SK-N-SH treated with all-trans-retinoic acid at 6 μM for 48 hours (cell line): ENCODE results near the gene PRPSAP2.
"Not testable (repeated sequence)": the region's sequence is repeated elsewhere in the genome, so short reads cannot be mapped to it uniquely, and the experiment has no call there.

Experiments used
- ATAC-seq: fragments of 200-7000 bp; cut with Tn5 transposase; 3 replicates; pipeline ENCODE4 v1.9.1; 2020; ENCODE audit warnings: mild to moderate bottlenecking, moderate library complexity
- ARNTL ChIP-seq: fragments of 450-650 bp; formaldehyde crosslinking; IDR thresholded peaks from 2 replicates; pipeline ENCODE4 v1.5.0; 2020; ENCODE audit warnings: low read depth, mild to moderate bottlenecking, moderate library complexity, borderline replicate concordance
- BACH2 ChIP-seq: fragments of 250-450 bp; sonication (Bioruptor Pico); IDR thresholded peaks from 2 replicates; pipeline ENCODE4 v1.9.0; 2021; ENCODE audit warnings: mild to moderate bottlenecking, borderline replicate concordance
- CSDC2 ChIP-seq: fragments of 250-450 bp; sonication (Bioruptor Pico); IDR thresholded peaks from 2 replicates; pipeline ENCODE4 v1.5.0; 2020; ENCODE audit warnings: mild to moderate bottlenecking, moderate library complexity
- ESRRG ChIP-seq: fragments of 250-450 bp; sonication (Bioruptor Pico); IDR thresholded peaks from 2 replicates; pipeline ENCODE4 v1.6.1; 2021; ENCODE audit warnings: mild to moderate bottlenecking
- ISL1 ChIP-seq: fragments of 250-450 bp; sonication (Bioruptor Pico); IDR thresholded peaks from 2 replicates; pipeline ENCODE4 v2.1.2; 2022; ENCODE audit warnings: mild to moderate bottlenecking, moderate library complexity
- OSR1 ChIP-seq: fragments of 250-450 bp; sonication (Bioruptor Pico); IDR thresholded peaks from 2 replicates; pipeline ENCODE4 v1.8.0; 2022; ENCODE audit warnings: moderate library complexity, mild to moderate bottlenecking, inconsistent platforms
- PATZ1 ChIP-seq: fragments of 250-450 bp; sonication (Bioruptor Pico); IDR thresholded peaks from 2 replicates; pipeline ENCODE4 v1.8.0; 2020; ENCODE audit warnings: mild to moderate bottlenecking, moderate library complexity, borderline replicate concordance
- PPARA ChIP-seq: fragments of 250-450 bp; sonication (Bioruptor Pico); IDR thresholded peaks from 2 replicates; pipeline ENCODE4 v1.5.0; 2020; ENCODE audit warnings: mild to moderate bottlenecking, borderline replicate concordance
- RARB ChIP-seq: fragments of 250-450 bp; sonication (Bioruptor Pico); IDR thresholded peaks from 2 replicates; pipeline ENCODE4 v1.8.0; 2021; ENCODE audit warnings: mild to moderate bottlenecking, moderate library complexity
- SNAI2 ChIP-seq: fragments of 250-450 bp; sonication (Bioruptor Pico); IDR thresholded peaks from 2 replicates; pipeline ENCODE4 v1.5.0; 2020; ENCODE audit warnings: mild to moderate bottlenecking, moderate library complexity
- TCF4 ChIP-seq: fragments of 250-450 bp; sonication (Bioruptor Pico); IDR thresholded peaks from 2 replicates; pipeline ENCODE4 v1.8.0; 2021; ENCODE audit warnings: mild to moderate bottlenecking, moderate library complexity, borderline replicate concordance
- ZFP30 ChIP-seq: fragments of 450-650 bp; formaldehyde crosslinking; IDR thresholded peaks from 2 replicates; pipeline ENCODE4 v1.5.0; 2022; ENCODE audit warnings: mild to moderate bottlenecking, moderate library complexity
- ZNF70 ChIP-seq: fragments of 450-650 bp; formaldehyde crosslinking; IDR thresholded peaks from 2 replicates; pipeline ENCODE4 v1.5.0; 2020; ENCODE audit warnings: mild to moderate bottlenecking, moderate library complexity
- TF ChIP-seq, protein P1 (sequence below): fragments of 250-450 bp; sonication (Bioruptor Pico); IDR thresholded peaks from 2 replicates; pipeline ENCODE4 v1.5.0; 2020; ENCODE audit warnings: mild to moderate bottlenecking, moderate library complexity

The PRPSAP2 gene

GRCh38 chr17:18954321-18954720, 96.4 kb downstream of the PRPSAP2 start:
- no peak for ATAC-seq
- TF ChIP-seq PATZ1 = no peak
- TF ChIP-seq, protein P1, sequence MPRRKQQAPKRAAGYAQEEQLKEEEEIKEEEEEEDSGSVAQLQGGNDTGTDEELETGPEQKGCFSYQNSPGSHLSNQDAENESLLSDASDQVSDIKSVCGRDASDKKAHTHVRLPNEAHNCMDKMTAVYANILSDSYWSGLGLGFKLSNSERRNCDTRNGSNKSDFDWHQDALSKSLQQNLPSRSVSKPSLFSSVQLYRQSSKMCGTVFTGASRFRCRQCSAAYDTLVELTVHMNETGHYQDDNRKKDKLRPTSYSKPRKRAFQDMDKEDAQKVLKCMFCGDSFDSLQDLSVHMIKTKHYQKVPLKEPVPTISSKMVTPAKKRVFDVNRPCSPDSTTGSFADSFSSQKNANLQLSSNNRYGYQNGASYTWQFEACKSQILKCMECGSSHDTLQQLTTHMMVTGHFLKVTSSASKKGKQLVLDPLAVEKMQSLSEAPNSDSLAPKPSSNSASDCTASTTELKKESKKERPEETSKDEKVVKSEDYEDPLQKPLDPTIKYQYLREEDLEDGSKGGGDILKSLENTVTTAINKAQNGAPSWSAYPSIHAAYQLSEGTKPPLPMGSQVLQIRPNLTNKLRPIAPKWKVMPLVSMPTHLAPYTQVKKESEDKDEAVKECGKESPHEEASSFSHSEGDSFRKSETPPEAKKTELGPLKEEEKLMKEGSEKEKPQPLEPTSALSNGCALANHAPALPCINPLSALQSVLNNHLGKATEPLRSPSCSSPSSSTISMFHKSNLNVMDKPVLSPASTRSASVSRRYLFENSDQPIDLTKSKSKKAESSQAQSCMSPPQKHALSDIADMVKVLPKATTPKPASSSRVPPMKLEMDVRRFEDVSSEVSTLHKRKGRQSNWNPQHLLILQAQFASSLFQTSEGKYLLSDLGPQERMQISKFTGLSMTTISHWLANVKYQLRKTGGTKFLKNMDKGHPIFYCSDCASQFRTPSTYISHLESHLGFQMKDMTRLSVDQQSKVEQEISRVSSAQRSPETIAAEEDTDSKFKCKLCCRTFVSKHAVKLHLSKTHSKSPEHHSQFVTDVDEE (CRISPR knock-in tag) = no peak
- no peak for TF ChIP-seq PPARA (CRISPR knock-in tag)
- no peak for TF ChIP-seq BACH2
- TF ChIP-seq OSR1 (CRISPR knock-in tag) = no peak
- TF ChIP-seq ARNTL = no peak

DNA sequence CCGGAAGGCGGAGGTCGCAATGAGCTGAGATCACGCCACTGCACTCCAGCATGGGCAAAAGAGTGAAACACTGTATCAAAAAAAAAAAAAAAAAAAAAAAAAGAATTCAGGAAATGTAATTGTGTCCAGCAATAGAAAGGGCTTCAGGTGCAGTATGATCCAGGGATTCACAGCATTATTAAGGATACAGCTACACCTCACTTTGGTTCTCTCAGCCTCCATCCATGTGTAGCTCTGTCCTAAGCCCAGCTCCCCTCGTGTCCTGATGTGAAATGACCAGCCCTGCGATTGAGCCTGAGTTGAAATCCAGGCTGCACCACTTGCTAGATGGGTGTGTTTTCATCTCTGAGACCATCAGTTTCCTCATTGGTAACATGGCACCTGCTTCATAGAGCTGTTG, 97.1 kb downstream of the PRPSAP2 start:
- ATAC-seq = no peak
- TF ChIP-seq ARNTL (no peak), ZFP30 (CRISPR knock-in tag) (no peak), PPARA (CRISPR knock-in tag) (no peak), RARB (CRISPR knock-in tag) (no peak), PATZ1 (no peak), TCF4 (CRISPR knock-in tag) (no peak), ESRRG (CRISPR knock-in tag) (no peak), OSR1 (CRISPR knock-in tag) (no peak)
- TF ChIP-seq, protein P1 (CRISPR knock-in tag) = no peak
- TF ChIP-seq, all 23 proteins: peak for 0

- ATAC-seq = not testable (repeated sequence)
Measured at GRCh38 chr17:18956021-18956420, 98.1 kb downstream of the PRPSAP2 start.

- ATAC-seq = no peak
- TF ChIP-seq ARNTL = no peak
- no peak for TF ChIP-seq ZFP30 (CRISPR knock-in tag)
- TF ChIP-seq CSDC2 (CRISPR knock-in tag) = no peak
- TF ChIP-seq TCF4 (CRISPR knock-in tag) = no peak
- no peak for TF ChIP-seq RARB (CRISPR knock-in tag)
- no peak for TF ChIP-seq ZNF70 (CRISPR knock-in tag)
- TF ChIP-seq ISL1 (CRISPR knock-in tag) = no peak
- no peak for TF ChIP-seq SNAI2
- TF ChIP-seq, protein P1 (CRISPR knock-in tag) = no peak
Measured at GRCh38 chr17:18956581-18956980, 98.7 kb downstream of the PRPSAP2 start.
